HEK293 (cell line): ENCODE results near the gene LGALS4.
"Not testable (repeated sequence)": the region's sequence is repeated elsewhere in the genome, so short reads cannot be mapped to it uniquely, and the experiment has no call there.

Source experiments
- CTCF ChIA-PET: fragments of 350-600 bp; formaldehyde crosslinking; extraction: SDS; loops from one replicate; lab custom pipeline; 2021; ENCODE audit warnings: antibody characterized with exemption; lab: Yijun Ruan, JAX
- POLR2A ChIA-PET: fragments of 300-600 bp; formaldehyde crosslinking; extraction: SDS; loops from one replicate; lab custom pipeline; 2020; ENCODE audit warnings: antibody characterized with exemption, inconsistent platforms; lab: Yijun Ruan, JAX
- H3K27ac ChIP-seq: fragments of 200-500 bp; sonication (Bioruptor generic); 2 replicates; pipeline ENCODE4 v1.5.1; 2014; ENCODE audit warnings: low read depth, low read length, control low read depth, inconsistent platforms; ENCODE audit errors: extremely low read depth
- H3K36me3 ChIP-seq, 2 experiments: fragments of 200-500 bp in 1 of 2; sonication (Bioruptor generic) in 1 of 2; 1 replicate in 1 of 2; 2 replicates in 1 of 2; pipeline ENCODE4 v1.5.1; 2014 to 2017; ENCODE audit warnings: inconsistent platforms in 2 of 2, low read length in 2 of 2; ENCODE audit not compliant: control insufficient read depth in 2 of 2, insufficient read depth in 1 of 2
- H3K4me1 ChIP-seq: fragments of 200-500 bp; sonication (Bioruptor generic); 2 replicates; pipeline ENCODE4 v1.5.1; 2014; ENCODE audit warnings: mild to moderate bottlenecking, low read length, inconsistent platforms; ENCODE audit not compliant: control insufficient read depth, insufficient read depth
- H3K4me3 ChIP-seq: 2 replicates; pipeline ENCODE4 v1.5.1; 2011; ENCODE audit warnings: low read depth, mild to moderate bottlenecking, control low read depth, low read length, moderate library complexity
- H3K9me3 ChIP-seq: fragments of 200-500 bp; sonication (Bioruptor generic); 2 replicates; pipeline ENCODE4 v1.5.1; 2014; ENCODE audit warnings: low read depth, low read length, inconsistent platforms; ENCODE audit not compliant: control insufficient read depth, insufficient read depth
- GLI2 ChIP-seq: fragments of 450-650 bp; formaldehyde crosslinking; IDR thresholded peaks from 2 replicates; pipeline ENCODE4; 2017; ENCODE audit warnings: missing biosample characterization, missing genetic modification characterization, low read depth, borderline replicate concordance
- GLI4 ChIP-seq: fragments of 450-650 bp; formaldehyde crosslinking; IDR thresholded peaks from 2 replicates; pipeline ENCODE4 v1.5.1; 2016; ENCODE audit warnings: missing biosample characterization, missing genetic modification characterization
- HIC1 ChIP-seq: fragments of 450-650 bp; formaldehyde crosslinking; IDR thresholded peaks from 2 replicates; pipeline ENCODE4 v1.5.1; 2016; ENCODE audit warnings: missing biosample characterization, missing genetic modification characterization
- PRDM1 ChIP-seq: fragments of 450-650 bp; formaldehyde crosslinking; IDR thresholded peaks from 2 replicates; pipeline ENCODE4; 2016; ENCODE audit warnings: missing biosample characterization, missing genetic modification characterization
- PRDM10 ChIP-seq: fragments of 450-650 bp; formaldehyde crosslinking; IDR thresholded peaks from 2 replicates; pipeline ENCODE4 v1.5.1; 2016; ENCODE audit warnings: missing biosample characterization, missing genetic modification characterization
- SP7 ChIP-seq: fragments of 450-650 bp; formaldehyde crosslinking; IDR thresholded peaks from 2 replicates; pipeline ENCODE4 v1.5.1; 2016; ENCODE audit warnings: missing biosample characterization, missing genetic modification characterization
- ZFHX2 ChIP-seq: fragments of 450-650 bp; formaldehyde crosslinking; conservative IDR thresholded peaks from 2 replicates; pipeline ENCODE4 v1.5.1; 2016; ENCODE audit warnings: missing biosample characterization, missing genetic modification characterization
- ZNF248 ChIP-seq: fragments of 450-650 bp; formaldehyde crosslinking; IDR thresholded peaks from 2 replicates; pipeline ENCODE4 v1.5.1; 2017; ENCODE audit warnings: missing biosample characterization, missing genetic modification characterization
- ZNF266 ChIP-seq: fragments of 450-650 bp; formaldehyde crosslinking; IDR thresholded peaks from 2 replicates; pipeline ENCODE4 v1.5.1; 2016; ENCODE audit warnings: missing biosample characterization, missing genetic modification characterization, low read depth
- ZNF362 ChIP-seq: fragments of 450-650 bp; formaldehyde crosslinking; IDR thresholded peaks from 2 replicates; pipeline ENCODE4 v1.5.1; 2016; ENCODE audit warnings: missing biosample characterization, missing genetic modification characterization
- ZNF514 ChIP-seq: fragments of 450-650 bp; formaldehyde crosslinking; IDR thresholded peaks from 2 replicates; pipeline ENCODE4 v1.5.1; 2016; ENCODE audit warnings: missing biosample characterization, missing genetic modification characterization
- ZNF558 ChIP-seq: fragments of 450-650 bp; formaldehyde crosslinking; IDR thresholded peaks from 2 replicates; pipeline ENCODE4 v1.5.1; 2016; ENCODE audit warnings: missing biosample characterization, missing genetic modification characterization
- ZNF785 ChIP-seq: fragments of 450-650 bp; formaldehyde crosslinking; IDR thresholded peaks from 2 replicates; pipeline ENCODE4 v1.5.1; 2016; ENCODE audit warnings: missing biosample characterization, missing genetic modification characterization
- ZSCAN30 ChIP-seq: fragments of 450-650 bp; IDR thresholded peaks from 2 replicates; pipeline ENCODE4 v1.5.1; 2018; ENCODE audit warnings: missing biosample characterization, mild to moderate bottlenecking, missing genetic modification characterization, moderate library complexity
- TF ChIP-seq, protein P1 (sequence below): fragments of 450-650 bp; IDR thresholded peaks from 2 replicates; pipeline ENCODE4 v1.5.1; 2018; ENCODE audit warnings: missing biosample characterization, mild to moderate bottlenecking, missing genetic modification characterization

LGALS4 gene

GRCh38 chr19:38786572-38787265 is 26.0 kb downstream of the LGALS4 start (continued):
- no peak for TF ChIP-seq PRDM1
- peak; percentile 7; the same call in 1 of the 2 replicates for TF ChIP-seq HIC1 (tag by site-specific recombination)
- peak; percentile 54; the same call in 1 of the 2 replicates for TF ChIP-seq SP7 (tag by site-specific recombination)
- TF ChIP-seq ZSCAN30 (tag by site-specific recombination) = 0 out of 2 replicates have a peak, but pooled peaks have one; percentile 38
- TF ChIP-seq ZNF785 = no peak
- TF ChIP-seq GLI4 (tag by site-specific recombination) = no peak
- TF ChIP-seq, protein P1, sequence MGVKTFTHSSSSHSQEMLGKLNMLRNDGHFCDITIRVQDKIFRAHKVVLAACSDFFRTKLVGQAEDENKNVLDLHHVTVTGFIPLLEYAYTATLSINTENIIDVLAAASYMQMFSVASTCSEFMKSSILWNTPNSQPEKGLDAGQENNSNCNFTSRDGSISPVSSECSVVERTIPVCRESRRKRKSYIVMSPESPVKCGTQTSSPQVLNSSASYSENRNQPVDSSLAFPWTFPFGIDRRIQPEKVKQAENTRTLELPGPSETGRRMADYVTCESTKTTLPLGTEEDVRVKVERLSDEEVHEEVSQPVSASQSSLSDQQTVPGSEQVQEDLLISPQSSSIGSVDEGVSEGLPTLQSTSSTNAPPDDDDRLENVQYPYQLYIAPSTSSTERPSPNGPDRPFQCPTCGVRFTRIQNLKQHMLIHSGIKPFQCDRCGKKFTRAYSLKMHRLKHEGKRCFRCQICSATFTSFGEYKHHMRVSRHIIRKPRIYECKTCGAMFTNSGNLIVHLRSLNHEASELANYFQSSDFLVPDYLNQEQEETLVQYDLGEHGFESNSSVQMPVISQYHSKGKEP (tag by site-specific recombination) = peak; percentile 74; the same call in 1 of the 2 replicates
- 0 out of 2 replicates have a peak, but pooled peaks have one; percentile 16 for TF ChIP-seq PRDM10
- TF ChIP-seq GLI2 (tag by site-specific recombination) = no peak
- TF ChIP-seq ZNF558 (tag by site-specific recombination) = no peak
- TF ChIP-seq, all 188 proteins: peak for 11

GRCh38 chr19:38786061-38786460 is 26.7 kb downstream of the LGALS4 start:
- not testable (repeated sequence) for H3K4me1 ChIP-seq, H3K36me3 ChIP-seq, H3K9me3 ChIP-seq, H3K4me3 ChIP-seq, H3K27ac ChIP-seq
- ChIA-PET POLR2A (interaction anchor here (0.6 to 1.8 kb wide), 4 partner anchors 16 to 63 kb away, joined by 3 to 9 read pairs (median 5); no protein-coding TSS in a partner anchor), CTCF (interaction anchor here (0.8 to 2.1 kb wide), 3 partner anchors 8 to 101 kb away, joined by 4 to 12 read pairs (median 6); no protein-coding TSS in a partner anchor)
- 0 out of 2 replicates have a peak, but pooled peaks have one; percentile 13 for TF ChIP-seq ZNF514 (tag by site-specific recombination)
- TF ChIP-seq ZNF248 = 0 out of 2 replicates have a peak, but pooled peaks have one; percentile 50
- peak; percentile 18; the same call in 1 of the 2 replicates for TF ChIP-seq ZNF266 (tag by site-specific recombination)
- peak; percentile 50 for TF ChIP-seq ZFHX2
- peak; percentile 96 for TF ChIP-seq ZNF362
